Pancreas (tissue), 10 donors: ENCODE measurements around the gene CBY1. TPM values are rescaled to one million over a fixed set of nuclear protein-coding genes. Genes with fewer than 3 reads are reported as not detected.
"Not testable (repeated sequence)": the region's sequence is repeated elsewhere in the genome, so short reads cannot be mapped to it uniquely, and the experiment has no call there.

Experiments used
- ATAC-seq, 4 donors: fragments of 200-7000 bp; cut with Tn5 transposase; one replicate each; pipeline versions ENCODE4 v1.8.0 to v1.9.1; 2020; ENCODE audit warnings: mild to moderate bottlenecking in 4 of 4, moderate library complexity in 4 of 4
- DNase-seq, 6 donors: peaks; one replicate each; pipeline ENCODE4 v3.0.0-alpha.2; 2020
- FAIRE-seq: peaks from 2 replicates; lab custom pipeline; 2012; peaks lifted over from hg19 to GRCh38; lab: Jason Lieb, UNC
- H3K27ac ChIP-seq, 4 donors: fragments of 200-600 bp; sonication (generic); 1 replicate in 3 of 4; 2 replicates in 1 of 4; pipeline versions ENCODE4 v1.5.0 to v1.8.0; 2020
- H3K27me3 ChIP-seq, 4 donors: fragments of 200-600 bp; one replicate each; pipeline ENCODE4 v1.8.0; 2021
- H3K36me3 ChIP-seq, 3 donors: fragments of 200-600 bp; sonication (generic) in 1 of 3; one replicate each; pipeline versions ENCODE4 v1.5.0 to v1.8.0; 2020 to 2021
- H3K4me1 ChIP-seq, 3 donors: fragments of 200-600 bp; one replicate each; pipeline ENCODE4 v1.8.0; 2021
- H3K4me3 ChIP-seq, 4 donors: fragments of 200-600 bp; sonication (generic) in 2 of 4; one replicate each; pipeline versions ENCODE4 v1.5.0 to v1.8.0; 2020 to 2021
- H3K9me3 ChIP-seq, 4 donors: fragments of 200-600 bp; one replicate each; pipeline ENCODE4 v1.8.0; 2021
- WGBS, 2 donors: extraction: QIAGEN DNeasy Blood & Tissue Kit; methylation state at CpG; one replicate each; pipeline ENCODE4 v1.1.7; 2013; 5-methylcytosine and 5-hydroxymethylcytosine counted together
- intact Hi-C, 3 donors: fragments of 100-400 bp; cut with DNase I; formaldehyde crosslinking; loops; one replicate each; pipeline versions ENCODE4 v1.11.1 to v1.14.2; 2022
- polyA plus RNA-seq, 2 donors: library from polyadenylated mRNA; stranded (reverse); fragments of 200-250 nt; gene quantifications; one replicate each; pipeline ENCODE4 v1.2.3, GENCODE V29; 2013
- total RNA-seq, 6 donors: library from RNA; stranded (reverse); fragmentation: NEBNext Ultra II Directional in 4 of 6; extraction: Animal tissue kit (Norgen Biotek cat#: 25700) in 4 of 6; gene quantifications; one replicate each; pipeline versions ENCODE4 v1.2.1 to v1.2.4, GENCODE V29; 2021 to 2023
- TF ChIP-seq, protein P1 (sequence below), 4 donors: fragments of 200-600 bp; sonication (generic) in 3 of 4; IDR thresholded peaks; one replicate each; pipeline versions ENCODE4 v1.5.0 to v1.8.0; 2021; ENCODE audit warnings: antibody characterized with exemption in 4 of 4
- donor health status: healthy with polysubstance abuse.
- donor health status: DM: no; HTN: no; CAD: no; lungs with moderate emphysema.
- donor health status: DM: no; HTN: no; CAD: no.
- donor health status: control.
- donor health status: control.
- donor health status: Bipolar disorder and iron deficiency.
- donor health status: DM: yes; HTN: yes; CAD: no.
- donor health status: DM: no; HTN: no; CAD: no.
- donor health status: DM: no; HTN: no; CAD: no.
- donor health status: DM: yes; HTN: yes; CAD: no.

CBY1 gene
- total and polyA plus RNA-seq, 8 donors = 15.3 to 37.1 (median 19.2) TPM

DNA sequence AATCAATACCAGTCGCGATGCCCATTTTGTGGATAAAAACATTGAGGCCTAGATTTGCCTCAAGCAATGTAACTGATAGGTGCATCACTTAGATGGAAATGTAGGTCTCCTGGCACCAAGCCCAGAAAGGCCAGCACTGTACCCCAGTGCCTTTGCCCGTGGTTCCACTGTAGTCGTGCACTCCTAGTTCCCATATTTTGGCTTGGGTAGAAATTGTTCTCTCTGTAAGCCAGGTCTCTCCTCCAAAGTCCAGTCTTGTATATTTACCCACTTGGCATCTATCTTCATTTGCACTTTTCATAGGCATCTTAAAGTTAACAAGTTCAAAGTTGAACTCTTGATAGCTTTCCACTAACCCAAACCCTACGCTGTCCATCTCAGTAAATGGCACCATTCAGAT is 44.9 kb upstream of the CBY1 start:
- H3K36me3 ChIP-seq = no peaks in the 10 kb centered on the region
- 94 to 96% methylated on average over 5 of the region's 5 CpGs for WGBS, 2 donors
- H3K4me1 ChIP-seq = no peaks in the 10 kb centered on the region
- DNase-seq (peak in 1 of 6 donors; percentile 31), FAIRE-seq (no peak), ATAC-seq (no peak)
- no peak overlapping the region for H3K4me3 ChIP-seq
- no peaks in the 10 kb centered on the region for H3K27me3 ChIP-seq
- no peaks in the 10 kb centered on the region for H3K9me3 ChIP-seq
- no peak overlapping the region for H3K27ac ChIP-seq
- TF ChIP-seq, protein P1, sequence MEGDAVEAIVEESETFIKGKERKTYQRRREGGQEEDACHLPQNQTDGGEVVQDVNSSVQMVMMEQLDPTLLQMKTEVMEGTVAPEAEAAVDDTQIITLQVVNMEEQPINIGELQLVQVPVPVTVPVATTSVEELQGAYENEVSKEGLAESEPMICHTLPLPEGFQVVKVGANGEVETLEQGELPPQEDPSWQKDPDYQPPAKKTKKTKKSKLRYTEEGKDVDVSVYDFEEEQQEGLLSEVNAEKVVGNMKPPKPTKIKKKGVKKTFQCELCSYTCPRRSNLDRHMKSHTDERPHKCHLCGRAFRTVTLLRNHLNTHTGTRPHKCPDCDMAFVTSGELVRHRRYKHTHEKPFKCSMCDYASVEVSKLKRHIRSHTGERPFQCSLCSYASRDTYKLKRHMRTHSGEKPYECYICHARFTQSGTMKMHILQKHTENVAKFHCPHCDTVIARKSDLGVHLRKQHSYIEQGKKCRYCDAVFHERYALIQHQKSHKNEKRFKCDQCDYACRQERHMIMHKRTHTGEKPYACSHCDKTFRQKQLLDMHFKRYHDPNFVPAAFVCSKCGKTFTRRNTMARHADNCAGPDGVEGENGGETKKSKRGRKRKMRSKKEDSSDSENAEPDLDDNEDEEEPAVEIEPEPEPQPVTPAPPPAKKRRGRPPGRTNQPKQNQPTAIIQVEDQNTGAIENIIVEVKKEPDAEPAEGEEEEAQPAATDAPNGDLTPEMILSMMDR (IDR thresholded peaks at IDR 0.05) = no peak
- intact Hi-C loops = no loop called here

DNA sequence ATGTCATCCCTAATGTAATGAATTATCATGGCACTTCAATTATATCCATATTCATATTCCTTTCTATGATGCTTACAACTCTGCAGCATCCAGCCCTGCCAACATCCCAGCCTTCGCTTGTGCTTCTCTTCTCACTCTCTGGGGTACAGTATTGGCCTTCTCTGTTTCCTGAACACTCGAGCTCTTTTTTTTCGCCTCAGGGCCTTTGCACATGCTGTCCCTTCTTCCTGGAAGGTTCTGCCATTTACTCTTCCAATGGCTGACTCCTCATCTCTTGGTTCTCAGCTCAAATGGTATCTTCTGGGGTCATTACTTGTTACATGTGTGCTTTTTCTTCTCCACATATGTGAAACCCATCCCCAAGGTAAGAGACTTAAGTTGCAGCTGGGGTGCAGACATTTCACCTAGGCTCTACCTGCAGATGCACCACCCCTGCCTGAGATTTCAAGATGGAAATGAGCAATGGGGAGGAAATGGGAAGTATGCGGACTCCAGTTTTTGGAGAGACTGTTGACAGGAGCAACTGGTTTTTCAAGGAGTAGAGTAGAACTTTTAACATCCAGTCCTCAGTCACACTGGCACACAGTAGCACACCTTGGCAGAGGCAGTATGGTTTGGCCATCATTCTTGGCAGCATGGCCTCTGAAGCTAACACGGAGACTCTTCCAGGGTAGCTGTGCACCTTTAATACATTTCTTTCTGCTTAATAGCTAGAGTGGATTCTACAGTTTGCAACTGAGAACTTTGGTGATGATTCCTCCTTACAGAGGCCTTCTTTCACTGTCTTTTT is 44.0 kb upstream of the CBY1 start:
- intact Hi-C loops = no loop called here
- DNase-seq (no peak), ATAC-seq (no peak), FAIRE-seq (no peak)
- no peaks in the 10 kb centered on the region for H3K4me1 ChIP-seq
- TF ChIP-seq, protein P1 (IDR thresholded peaks at IDR 0.05) = no peak
- no peaks in the 10 kb centered on the region for H3K9me3 ChIP-seq
- 86 to 90% methylated on average over 5 of the region's 5 CpGs for WGBS, 2 donors
- no peaks in the 10 kb centered on the region for H3K27me3 ChIP-seq
- H3K4me3 ChIP-seq = no peak overlapping the region
- no peaks in the 10 kb centered on the region for H3K36me3 ChIP-seq
- no peak overlapping the region for H3K27ac ChIP-seq

DNA sequence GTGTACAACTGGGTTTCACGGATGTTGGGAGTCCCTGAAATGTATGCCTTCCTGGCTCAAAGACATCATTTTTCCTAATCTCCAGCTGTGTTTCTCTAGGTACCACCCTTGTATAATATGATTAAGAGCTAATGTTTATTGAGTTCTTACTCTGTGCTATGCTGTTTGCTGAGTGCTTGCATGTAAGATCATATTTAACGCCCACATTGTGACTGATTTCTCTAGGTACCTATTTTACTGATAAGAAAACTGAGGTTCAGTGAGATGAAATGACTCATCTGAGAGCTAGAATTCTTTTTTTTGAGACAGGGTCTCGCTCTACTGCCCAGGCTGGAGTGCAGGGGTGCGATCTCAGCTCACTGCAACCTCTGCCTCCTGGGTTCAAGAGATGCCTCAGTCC is 42.9 kb upstream of the CBY1 start:
- H3K27ac ChIP-seq = no peak overlapping the region
- FAIRE-seq = no peak
- no peaks in the 10 kb centered on the region for H3K4me1 ChIP-seq
- no peak overlapping the region for H3K4me3 ChIP-seq
- TF ChIP-seq, protein P1 (IDR thresholded peaks at IDR 0.05) = no peak
- H3K36me3 ChIP-seq = no peaks in the 10 kb centered on the region
- no peak for ATAC-seq
- H3K9me3 ChIP-seq = no peaks in the 10 kb centered on the region
- 79 to 89% methylated on average over 4 of the region's 4 CpGs for WGBS, 2 donors
- intact Hi-C loops = no loop called here
- H3K27me3 ChIP-seq = no peaks in the 10 kb centered on the region
- no peak for DNase-seq

DNA sequence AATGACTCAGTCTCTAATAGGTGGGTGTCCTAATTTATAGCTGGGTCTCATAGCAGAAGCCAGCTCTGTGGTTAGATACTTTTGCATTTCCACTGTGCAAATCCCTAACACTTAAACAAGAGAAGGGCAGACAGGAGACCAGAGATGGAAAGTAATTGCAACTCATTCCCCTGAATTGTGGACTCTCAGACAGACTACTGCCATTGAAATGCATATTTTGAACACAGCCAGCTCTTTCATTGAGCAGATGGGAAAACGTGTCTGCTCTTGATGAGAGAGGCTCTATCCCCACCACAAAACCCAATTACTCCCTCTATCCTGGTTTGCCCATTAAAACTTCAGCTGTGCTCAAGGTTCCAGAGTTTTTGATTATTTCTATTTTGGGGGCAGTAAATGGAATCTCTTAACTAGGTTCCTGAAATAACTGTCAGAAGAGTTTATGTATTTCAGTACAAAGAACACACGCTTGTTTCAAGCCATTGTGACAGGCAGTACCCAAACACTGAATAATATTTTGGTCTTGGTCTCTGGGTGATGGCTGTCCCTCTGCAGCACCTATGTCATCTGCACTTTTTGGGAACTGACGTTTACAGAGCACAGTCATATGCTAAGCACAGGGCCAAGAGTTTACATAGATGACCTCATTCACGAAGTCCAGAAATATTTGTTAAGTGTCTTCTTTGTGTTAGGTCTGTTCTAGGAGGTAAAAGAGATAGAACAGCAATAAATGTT is 41.9 kb upstream of the CBY1 start:
- intact Hi-C loops = no loop called here
- H3K27me3 ChIP-seq = no peaks in the 10 kb centered on the region
- FAIRE-seq (no peak), DNase-seq (no peak), ATAC-seq (no peak)
- H3K27ac ChIP-seq = no peak overlapping the region
- 66 to 73% methylated on average over 4 of the region's 4 CpGs for WGBS, 2 donors
- no peaks in the 10 kb centered on the region for H3K4me1 ChIP-seq
- no peaks in the 10 kb centered on the region for H3K36me3 ChIP-seq
- TF ChIP-seq, protein P1 (IDR thresholded peaks at IDR 0.05) = no peak
- no peaks in the 10 kb centered on the region for H3K9me3 ChIP-seq
- H3K4me3 ChIP-seq = no peak overlapping the region

DNA sequence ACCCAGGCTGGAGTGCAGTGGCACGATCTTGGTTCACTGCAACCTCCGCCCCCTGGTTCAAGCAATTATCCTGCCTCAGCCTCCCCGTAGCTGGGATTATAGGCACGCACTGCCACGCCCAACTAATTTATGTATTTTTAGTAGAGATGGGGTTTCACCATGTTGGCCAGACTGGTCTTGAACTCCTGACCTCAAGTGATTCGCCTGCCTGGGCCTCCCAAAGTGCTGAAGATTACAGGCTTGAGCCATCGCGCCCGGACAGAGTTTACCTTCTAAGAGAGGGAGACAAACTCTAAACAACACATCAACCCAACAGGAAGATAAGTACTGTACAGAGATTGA is 41.4 kb upstream of the CBY1 start:
- DNase-seq, intact Hi-C loops, H3K27me3 ChIP-seq, H3K4me3 ChIP-seq, H3K4me1 ChIP-seq, H3K27ac ChIP-seq, ATAC-seq, H3K36me3 ChIP-seq, H3K9me3 ChIP-seq, FAIRE-seq: not testable (repeated sequence)
- WGBS, 2 donors = 87 to 93% methylated on average over 9 of the region's 9 CpGs
